Fibroblast of pulmonary artery (primary cell): ENCODE results near the gene TMEM190.
A peak's percentile ranks its signal among the peaks of the same experiment; 100 is the strongest.
"Not testable (repeated sequence)": the region's sequence is repeated elsewhere in the genome, so short reads cannot be mapped to it uniquely, and the experiment has no call there.

ENCODE experiments used
- DNase-seq: peaks from one replicate; pipeline ENCODE4 v3.0.0-alpha.2; 2010; ENCODE audit warnings: low read depth
- H3K4me3 ChIP-seq: replicated peaks from 2 replicates; pipeline ENCODE4 v1.5.1; 2011; ENCODE audit warnings: low read depth, mild to moderate bottlenecking, control low read depth, low read length, moderate library complexity
- TF ChIP-seq, protein P1 (sequence below): IDR thresholded peaks from 2 replicates; pipeline ENCODE4 v1.5.1; 2011; ENCODE audit warnings: mild to moderate bottlenecking, control low read depth, low read length, inconsistent platforms; ENCODE audit errors: missing control alignments

TMEM190 gene

DNA sequence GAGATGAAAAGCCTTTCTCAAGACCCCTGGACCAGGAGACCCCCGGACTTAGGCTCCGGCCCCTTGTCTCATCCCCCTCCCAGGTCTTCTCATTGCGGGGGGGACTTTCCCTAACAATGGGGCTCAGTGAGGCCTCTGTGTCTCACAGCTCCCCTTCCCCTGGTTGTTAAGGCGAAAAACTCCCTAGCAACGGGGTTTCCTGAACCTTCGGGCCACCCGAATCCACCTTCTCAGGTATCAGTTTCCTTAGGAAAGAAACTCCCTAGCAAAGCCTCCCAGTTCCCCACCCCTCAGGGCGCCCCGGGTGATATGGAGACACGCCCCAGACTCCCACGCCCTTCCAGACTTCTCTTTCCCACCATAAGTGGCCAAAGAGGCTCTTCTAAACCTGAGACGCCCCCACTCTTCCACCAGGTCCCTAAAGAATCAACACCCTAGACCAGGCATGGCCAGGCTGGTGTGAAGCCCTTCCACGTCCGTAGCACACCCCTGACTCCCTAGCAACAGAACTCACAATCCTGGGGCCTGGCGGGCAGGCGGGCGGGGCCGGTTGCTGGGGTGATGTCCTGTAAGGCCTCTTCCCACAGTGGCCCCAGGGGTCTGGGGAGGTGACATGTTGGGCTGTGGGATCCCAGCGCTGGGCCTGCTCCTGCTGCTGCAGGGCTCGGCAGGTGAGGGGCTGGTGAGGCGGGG lies at the start of gene TMEM190:
Gene TMEM190, plus strand, starts transcription at position 586 of the 693 bp plus-strand sequence. Its CDS starts 28 bp downstream, at position 614.
- no peak for DNase-seq
- TF ChIP-seq, protein P1, sequence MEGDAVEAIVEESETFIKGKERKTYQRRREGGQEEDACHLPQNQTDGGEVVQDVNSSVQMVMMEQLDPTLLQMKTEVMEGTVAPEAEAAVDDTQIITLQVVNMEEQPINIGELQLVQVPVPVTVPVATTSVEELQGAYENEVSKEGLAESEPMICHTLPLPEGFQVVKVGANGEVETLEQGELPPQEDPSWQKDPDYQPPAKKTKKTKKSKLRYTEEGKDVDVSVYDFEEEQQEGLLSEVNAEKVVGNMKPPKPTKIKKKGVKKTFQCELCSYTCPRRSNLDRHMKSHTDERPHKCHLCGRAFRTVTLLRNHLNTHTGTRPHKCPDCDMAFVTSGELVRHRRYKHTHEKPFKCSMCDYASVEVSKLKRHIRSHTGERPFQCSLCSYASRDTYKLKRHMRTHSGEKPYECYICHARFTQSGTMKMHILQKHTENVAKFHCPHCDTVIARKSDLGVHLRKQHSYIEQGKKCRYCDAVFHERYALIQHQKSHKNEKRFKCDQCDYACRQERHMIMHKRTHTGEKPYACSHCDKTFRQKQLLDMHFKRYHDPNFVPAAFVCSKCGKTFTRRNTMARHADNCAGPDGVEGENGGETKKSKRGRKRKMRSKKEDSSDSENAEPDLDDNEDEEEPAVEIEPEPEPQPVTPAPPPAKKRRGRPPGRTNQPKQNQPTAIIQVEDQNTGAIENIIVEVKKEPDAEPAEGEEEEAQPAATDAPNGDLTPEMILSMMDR, result no peak
- H3K4me3 ChIP-seq, result no peak within 1 kb of the TSS

DNA sequence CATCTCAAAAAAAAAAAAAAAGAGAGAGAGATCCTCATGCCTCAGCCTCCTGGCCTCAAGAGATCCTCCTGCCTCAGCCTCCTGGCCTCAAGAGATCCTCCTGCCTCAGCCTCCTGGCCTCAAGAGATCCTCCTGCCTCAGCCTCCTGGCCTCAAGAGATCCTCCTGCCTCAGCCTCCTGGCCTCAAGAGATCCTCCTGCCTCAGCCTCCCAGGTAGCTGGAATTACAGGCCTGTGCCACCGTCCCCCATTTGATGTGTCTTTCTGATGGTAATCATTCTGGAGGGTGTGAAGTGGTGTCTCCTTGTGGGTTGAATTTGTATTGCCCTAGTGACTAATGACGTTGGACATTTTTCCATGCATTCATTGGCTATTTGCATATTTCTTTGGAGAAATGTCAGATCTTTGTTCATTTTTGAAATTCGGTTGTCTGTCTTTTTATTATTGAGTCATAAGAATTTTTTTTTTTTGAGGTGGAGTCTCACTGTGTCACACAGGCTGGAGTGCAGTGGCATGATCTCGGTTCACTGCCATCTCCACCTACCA lies 47.8 kb upstream of the TMEM190 start:
- not testable (repeated sequence) for DNase-seq

DNA sequence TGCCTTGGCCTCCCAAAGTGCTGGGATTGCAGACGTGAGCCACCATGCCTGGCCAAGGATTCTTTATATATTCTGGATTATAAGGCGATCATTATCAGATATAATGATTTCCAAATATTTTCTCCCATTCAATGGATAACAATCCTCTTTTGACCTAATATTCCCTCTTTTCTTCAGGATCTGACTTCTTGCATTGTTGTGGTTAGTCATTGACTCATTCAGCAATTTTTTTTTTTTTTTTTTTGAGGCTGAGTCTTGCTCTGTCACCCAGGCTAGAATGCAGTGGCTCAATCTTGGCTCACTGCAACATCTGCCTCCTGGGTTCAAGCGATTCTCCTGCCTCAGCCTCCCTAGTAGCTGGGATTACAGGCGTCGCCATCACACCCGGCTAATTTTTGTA lies 46.8 kb upstream of the TMEM190 start:
- not testable (repeated sequence) for H3K4me3 ChIP-seq
- DNase-seq, result peak; percentile 42

More for the DNA sequence above, 47.8 kb upstream of the TMEM190 start:
- not testable (repeated sequence) for H3K4me3 ChIP-seq

DNA sequence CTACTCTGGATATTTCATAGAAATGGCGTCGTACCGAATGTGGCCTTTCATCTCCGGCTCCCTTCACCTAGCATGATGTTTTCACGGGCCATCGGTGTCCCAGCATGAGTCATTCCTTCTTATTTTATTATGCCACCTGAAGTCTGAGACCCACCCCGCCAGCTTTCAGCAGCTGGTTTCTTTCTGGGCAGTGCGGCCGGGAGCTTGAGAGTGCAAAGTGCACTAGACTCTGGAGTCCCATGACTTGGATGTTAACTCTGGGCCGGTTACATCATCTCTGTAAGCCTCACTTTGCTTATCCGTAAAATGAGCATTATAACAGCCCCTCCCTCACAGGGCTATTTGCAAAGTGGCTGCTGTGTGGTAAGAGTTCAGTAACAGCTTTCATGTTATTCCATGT lies 42.8 kb upstream of the TMEM190 start:
- H3K4me3 ChIP-seq, result no peak overlapping the region
- no peak for DNase-seq
- TF ChIP-seq, protein P1, result no peak

DNA sequence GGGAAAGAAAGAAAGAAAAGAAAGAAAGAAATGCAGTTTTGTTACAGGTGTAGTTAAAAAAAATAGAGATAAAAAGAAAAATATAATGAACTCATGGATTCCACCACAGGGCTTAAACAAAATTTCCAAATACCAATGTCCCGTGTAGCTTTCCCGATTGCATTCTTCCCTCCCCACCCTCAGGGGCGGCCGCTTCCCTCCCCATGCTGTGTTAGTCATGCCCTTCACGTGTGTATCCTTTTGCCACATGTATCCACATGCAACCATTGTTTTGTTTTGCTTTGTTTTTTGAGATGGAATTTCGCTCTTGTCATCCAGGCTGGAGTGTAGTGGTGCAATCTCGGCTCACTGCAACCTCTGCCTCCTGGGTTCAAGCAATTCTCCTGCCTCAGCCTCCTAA lies 40.5 kb upstream of the TMEM190 start:
- no peak for DNase-seq
- TF ChIP-seq, protein P1, result no peak
- H3K4me3 ChIP-seq, result no peak overlapping the region

DNA sequence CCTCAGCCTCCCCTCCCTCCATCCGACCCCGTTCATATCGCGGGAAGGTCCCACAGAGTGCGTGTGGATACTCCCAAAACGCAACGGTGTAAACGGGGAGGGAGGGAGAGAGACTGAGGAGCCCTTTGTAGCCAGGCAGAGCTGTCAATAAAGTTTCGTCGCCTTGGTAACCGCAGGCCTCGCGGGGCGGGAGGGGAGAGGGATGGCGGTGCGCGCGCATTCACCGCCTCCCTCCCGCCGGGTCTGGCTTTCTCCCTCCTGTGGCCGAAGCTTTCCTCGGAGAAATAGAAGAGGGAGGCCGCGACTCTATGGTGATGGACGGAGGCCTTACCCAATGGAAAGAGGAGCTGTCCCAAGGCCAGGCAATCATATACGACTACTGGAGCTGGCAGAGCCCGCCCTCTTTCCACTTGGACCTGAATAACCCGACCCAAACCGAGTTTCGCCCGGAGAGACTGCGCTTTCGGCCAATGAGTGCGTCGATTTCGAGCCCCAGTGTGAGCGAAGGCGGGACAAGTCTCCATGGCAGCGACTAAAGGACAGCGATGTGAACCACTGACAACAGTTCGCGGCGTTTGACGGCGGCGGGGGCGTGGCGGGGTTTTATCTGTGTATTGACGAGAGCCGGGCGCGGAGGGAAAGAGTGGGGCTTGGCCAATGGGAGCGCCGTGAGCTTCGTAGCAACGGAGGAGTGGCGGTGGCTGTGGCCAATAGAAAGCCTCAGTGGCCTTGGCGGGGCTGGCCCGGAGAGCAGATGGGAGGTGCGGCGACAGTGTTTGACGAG lies 37.3 kb upstream of the TMEM190 start, which contains the start of gene KMT5C:
Gene KMT5C, plus strand, starts transcription at position 772 of the 784 bp plus-strand sequence. CDS start 2,061 bp downstream, outside the sequence.
- TF ChIP-seq, protein P1, result peak; percentile 33
- peak; percentile 100 for DNase-seq
- H3K4me3 ChIP-seq, result peak within 1 kb of the TSS; percentile 77

DNA sequence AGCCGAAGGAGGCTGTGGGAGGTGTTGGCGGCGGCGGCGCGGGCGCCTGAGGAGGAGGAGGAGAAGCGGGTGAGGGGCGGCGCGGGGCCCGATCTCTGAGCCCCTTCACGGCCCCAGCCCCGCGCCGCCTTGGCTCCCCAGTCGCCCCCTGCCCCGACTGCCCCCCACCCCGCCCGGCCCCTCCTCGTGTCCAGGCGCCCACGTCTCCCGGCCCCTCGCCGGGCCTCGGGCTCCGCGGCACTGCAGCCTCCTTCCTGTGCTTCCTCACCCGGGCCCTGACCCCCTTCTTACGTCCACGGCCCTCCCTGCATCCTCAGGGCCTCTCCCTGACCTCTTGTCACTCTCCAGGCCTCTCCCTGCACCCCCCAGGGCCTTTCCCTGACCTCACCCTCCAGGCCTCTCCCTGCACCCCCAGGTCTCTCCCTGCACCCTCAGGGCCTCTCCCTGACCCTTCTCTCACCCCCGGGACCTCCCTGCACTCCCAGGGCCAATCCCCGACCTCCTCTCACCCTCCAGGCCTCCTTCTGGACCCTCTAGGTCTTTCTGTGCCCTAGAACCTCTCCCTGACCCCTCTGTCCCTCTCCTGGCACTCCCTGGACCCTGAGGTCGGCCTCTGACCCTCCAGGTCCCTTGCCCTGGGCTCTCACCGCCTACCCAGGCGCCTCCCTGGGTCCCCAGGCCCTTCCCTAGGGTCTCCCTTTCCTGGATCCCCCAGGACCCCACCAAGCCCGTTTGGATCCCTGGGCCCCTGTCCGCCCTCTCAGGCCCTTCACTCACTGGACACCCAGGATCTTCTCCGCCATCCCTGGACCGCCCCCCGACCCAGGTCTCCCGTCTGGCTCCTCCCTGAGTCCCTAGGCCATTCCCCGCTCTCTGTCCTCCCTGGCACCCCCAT lies 36.5 kb upstream of the TMEM190 start:
- DNase-seq, result no peak
- H3K4me3 ChIP-seq, result peak overlapping the region; percentile 77
- TF ChIP-seq, protein P1, result no peak
